Spleen (tissue), 11 donors: ENCODE measurements around the gene OLIG2. TPM values are rescaled to one million over a fixed set of nuclear protein-coding genes. Genes with fewer than 3 reads are reported as not detected.
A peak's percentile ranks its signal among the peaks of the same experiment; 100 is the strongest.

Experiments used
- DNase-seq: peaks from one replicate; pipeline ENCODE4 v3.0.0-alpha.2; 2020
- H3K27ac ChIP-seq, 8 donors: fragments of 200-600 bp; sonication (generic) in 7 of 8; 1 replicate in 4 of 8; 2 replicates in 4 of 8; pipeline versions ENCODE4 v1.5.0 to v1.8.0; 2016 to 2021; ENCODE audit warnings: inconsistent platforms in 4 of 8, mild to moderate bottlenecking in 4 of 8, moderate library complexity in 1 of 8
- H3K27me3 ChIP-seq, 7 donors: fragments of 200-600 bp; sonication (generic) in 6 of 7; replicated peaks in 1 of 7; 1 replicate in 4 of 7; 2 replicates in 3 of 7; pipeline versions ENCODE4 v1.5.0 to v1.8.0; 2016 to 2021; ENCODE audit warnings: inconsistent platforms in 3 of 7, mild to moderate bottlenecking in 1 of 7
- H3K36me3 ChIP-seq, 6 donors: fragments of 200-600 bp; sonication (generic) in 5 of 6; 1 replicate in 4 of 6; 2 replicates in 2 of 6; pipeline versions ENCODE4 v1.5.0 to v1.8.0; 2016 to 2021; ENCODE audit warnings: inconsistent platforms in 2 of 6
- H3K4me1 ChIP-seq, 6 donors: fragments of 200-600 bp; sonication (generic) in 5 of 6; 1 replicate in 3 of 6; 2 replicates in 3 of 6; pipeline versions ENCODE4 v1.5.0 to v1.8.0; 2016 to 2021; ENCODE audit warnings: inconsistent platforms in 3 of 6
- H3K4me3 ChIP-seq, 8 donors: fragments of 200-600 bp; sonication (generic) in 7 of 8; 1 replicate in 4 of 8; 2 replicates in 4 of 8; pipeline versions ENCODE4 v1.5.0 to v1.8.0; 2016 to 2021; ENCODE audit warnings: inconsistent platforms in 4 of 8, mild to moderate bottlenecking in 4 of 8, moderate library complexity in 2 of 8
- H3K9me3 ChIP-seq, 8 donors: fragments of 200-600 bp; sonication (generic) in 7 of 8; 1 replicate in 4 of 8; 2 replicates in 4 of 8; pipeline versions ENCODE4 v1.5.0 to v1.8.0; 2016 to 2021; ENCODE audit warnings: inconsistent platforms in 4 of 8
- CTCF ChIP-seq, 11 experiments: fragments of 200-600 bp in 7 of 11; fragments of 450-650 bp in 4 of 11; sonication (generic) in 4 of 11; IDR thresholded peaks in 8 of 11; conservative IDR thresholded peaks in 3 of 11; 1 replicate in 7 of 11; 2 replicates in 4 of 11; pipeline versions ENCODE4 v1.4.0 to v1.8.0; 2016 to 2021; ENCODE audit warnings: antibody characterized with exemption in 11 of 11, inconsistent platforms in 4 of 11, mild to moderate bottlenecking in 1 of 11
- POLR2A ChIP-seq, 3 donors: fragments of 450-650 bp; IDR thresholded peaks; one replicate each; pipeline ENCODE4 v1.5.1; 2017; ENCODE audit warnings: antibody characterized with exemption in 3 of 3, mild to moderate bottlenecking in 1 of 3
- POLR2AphosphoS5 ChIP-seq, 3 donors: sonication (generic); formaldehyde crosslinking; IDR thresholded peaks; one replicate each; pipeline ENCODE4 v1.5.1; 2017; ENCODE audit warnings: antibody characterized with exemption in 3 of 3
- WGBS, 5 donors: extraction: QIAGEN DNeasy Blood & Tissue Kit in 3 of 5; methylation state at CpG; one replicate each; pipeline versions ENCODE4 v1.1.5 to v1.1.7; 2013 to 2018; 5-methylcytosine and 5-hydroxymethylcytosine counted together
- intact Hi-C: fragments of 100-400 bp; cut with DNase I; formaldehyde crosslinking; loops from one replicate; pipeline ENCODE4 v1.15.0; 2023; ENCODE audit warnings: low total_unique reads
- polyA plus RNA-seq, 3 donors: library from polyadenylated mRNA; stranded (reverse); fragments of 200-250 nt; gene quantifications; one replicate each; pipeline ENCODE4 v1.2.1, GENCODE V29; 2013
- total RNA-seq, 7 donors: library from RNA; depleted of rRNA in 3 of 7; stranded (reverse); fragments of >200 nt in 3 of 7; fragmentation: NEBNext Ultra II Directional in 4 of 7; extraction: Animal tissue kit (Norgen Biotek cat#: 25700) in 4 of 7; gene quantifications; one replicate each; pipeline versions ENCODE4 v1.1.0 to v1.2.1, GENCODE V29; 2016 to 2021
- donor health status: healthy with polysubstance abuse.
- donor health status: DM: no; HTN: no; CAD: no; lungs with moderate emphysema.
- donor health status: DM: no; HTN: no; CAD: no.
- donor health status: Bipolar disorder and iron deficiency.
- donor health status: healthy.
- donor health status: DM: no; HTN: no; CAD: no.
- donor health status: DM: yes; HTN: yes; CAD: no.

Gene OLIG2
- total and polyA plus RNA-seq, 10 donors, result 0.03 to 0.23 TPM; not detected in 8

- intact Hi-C loops, result no loop called here
- Histone ChIP-seq H3K27ac (peak overlapping the region in 6 of 8 donors; percentile 54 to 86 (median 80)), H3K9me3 (no peaks in the 10 kb centered on the region), H3K27me3 (peaks cover 0 to 41% (median 7%) of the 10 kb centered on the region in 7 donors), H3K4me3 (peak overlapping the region in 1 of 8 donors; percentile 8), H3K4me1 (peaks cover 0 to 45% (median 23%) of the 10 kb centered on the region in 6 donors), H3K36me3 (no peaks in the 10 kb centered on the region)
- WGBS, 5 donors, result 62 to 84% (median 74%) methylated on average over 6 of the region's 6 CpGs
- no peak for DNase-seq
- TF ChIP-seq POLR2AphosphoS5 (IDR thresholded peaks at IDR 0.05) (no peak), POLR2A (IDR thresholded peaks at IDR 0.05) (no peak), CTCF (IDR thresholded peaks at IDR 0.05 in 8 of 11, conservative IDR thresholded peaks at IDR 0.05 in 3 of 11) (no peak)
Measured at GRCh38 chr21:33058527-33058926, 32.8 kb downstream of the OLIG2 start.

- H3K27ac ChIP-seq, result peak overlapping the region in 7 of 8 donors; percentile 54 to 86 (median 77)
- TF ChIP-seq CTCF (IDR thresholded peaks at IDR 0.05 in 8 of 11, conservative IDR thresholded peaks at IDR 0.05 in 3 of 11), result no peak
- no peak for TF ChIP-seq POLR2A (IDR thresholded peaks at IDR 0.05)
- no peak for TF ChIP-seq POLR2AphosphoS5 (IDR thresholded peaks at IDR 0.05)
- H3K27me3 ChIP-seq, result peaks cover 0 to 45% (median 11%) of the 10 kb centered on the region in 7 donors
- H3K4me1 ChIP-seq, result peaks cover 0 to 50% (median 23%) of the 10 kb centered on the region in 6 donors
- 29 to 47% (median 41%) methylated on average over 6 of the region's 6 CpGs for WGBS, 5 donors
- DNase-seq, result no peak
- H3K9me3 ChIP-seq, result no peaks in the 10 kb centered on the region
- no peaks in the 10 kb centered on the region for H3K36me3 ChIP-seq
- H3K4me3 ChIP-seq, result peak overlapping the region in 1 of 8 donors; percentile 8
- intact Hi-C loops, result no loop called here
Measured at GRCh38 chr21:33058957-33059356, 33.2 kb downstream of the OLIG2 start.

GRCh38 chr21:33059380-33059841, 33.7 kb downstream of the OLIG2 start:
- Histone ChIP-seq H3K36me3 (no peaks in the 10 kb centered on the region), H3K4me1 (peaks cover 0 to 54% (median 23%) of the 10 kb centered on the region in 6 donors), H3K4me3 (no peak overlapping the region), H3K27me3 (peaks cover 0 to 50% (median 16%) of the 10 kb centered on the region in 7 donors), H3K9me3 (no peaks in the 10 kb centered on the region), H3K27ac (peak overlapping the region in 7 of 8 donors; percentile 54 to 86 (median 77))
- DNase-seq, result no peak
- 4 to 11% (median 5%) methylated on average over 2 of the region's 2 CpGs for WGBS, 5 donors
- intact Hi-C loops, result no loop called here
- TF ChIP-seq POLR2AphosphoS5 (IDR thresholded peaks at IDR 0.05), result peak in 1 of 3 donors; percentile 71
- TF ChIP-seq POLR2A (IDR thresholded peaks at IDR 0.05), result no peak
- TF ChIP-seq CTCF (IDR thresholded peaks at IDR 0.05 in 8 of 11, conservative IDR thresholded peaks at IDR 0.05 in 3 of 11), result peak in 1 of 11 experiments; percentile 14

GRCh38 chr21:33061233-33061632, 35.5 kb downstream of the OLIG2 start:
- H3K27ac ChIP-seq, result no peak overlapping the region
- no peak overlapping the region for H3K4me3 ChIP-seq
- no peak for TF ChIP-seq CTCF (IDR thresholded peaks at IDR 0.05 in 8 of 11, conservative IDR thresholded peaks at IDR 0.05 in 3 of 11)
- TF ChIP-seq POLR2AphosphoS5 (IDR thresholded peaks at IDR 0.05), result no peak
- TF ChIP-seq POLR2A (IDR thresholded peaks at IDR 0.05), result no peak
- 93 to 98% (median 94%) methylated on average over 4 of the region's 4 CpGs for WGBS, 5 donors
- no peaks in the 10 kb centered on the region for H3K9me3 ChIP-seq
- H3K4me1 ChIP-seq, result peaks cover 0 to 60% (median 23%) of the 10 kb centered on the region in 6 donors
- no peak for DNase-seq
- intact Hi-C loops, result no loop called here
- peaks cover 0 to 62% (median 25%) of the 10 kb centered on the region in 7 donors for H3K27me3 ChIP-seq
- H3K36me3 ChIP-seq, result no peaks in the 10 kb centered on the region
